Measurements from ENCODE around the gene APH1B.

APH1B gene

DNA sequence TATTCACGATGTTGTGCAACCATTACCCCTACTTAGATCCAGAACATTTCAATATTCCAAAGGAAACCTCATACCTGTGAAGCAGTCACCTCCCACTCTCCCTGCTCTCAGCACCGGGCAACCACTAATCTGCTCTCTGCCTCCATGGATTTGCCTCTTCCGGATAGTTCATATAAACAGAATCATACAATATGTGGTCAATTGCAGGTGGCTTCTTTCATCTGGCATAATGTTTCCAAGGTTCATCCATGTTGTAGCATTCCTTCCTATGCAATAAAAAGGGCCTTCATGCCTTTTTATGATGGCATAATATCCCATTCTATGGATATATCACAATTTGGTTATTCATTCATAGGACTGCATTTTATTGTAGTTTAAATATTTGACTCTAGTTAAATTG, 80.3 kb downstream of the APH1B start:
- FAIRE-seq, result no peak

- no peak for FAIRE-seq
These were observed 81.0 kb downstream of the APH1B start for GRCh38 chr15:63358241-63359029.

All from TTC549 (cell line).